ENCODE results near the gene ISOC2. TPM values are rescaled to one million over a fixed set of nuclear protein-coding genes. Genes with fewer than 3 reads are reported as not detected.
A peak's percentile ranks its signal among the peaks of the same experiment; 100 is the strongest.

ISOC2 gene
- total and polyA plus RNA-seq, 9 of the 15 experiments (the other 6 are each of a cell fraction or from before 2014, with no cell fraction given), result 1.2 to 229 (median 58.3) TPM

GRCh38 chr19:55494172-55494761 lies 32.8 kb upstream of the ISOC2 start (continued):
- TF ChIP-seq ZBTB26 (CRISPR knock-in tag; IDR thresholded peaks at IDR 0.05) (no peak), HSF4 (CRISPR knock-in tag; IDR thresholded peaks at IDR 0.05; ENCODE audit: borderline replicate concordance) (no peak), ZNF780A (CRISPR knock-in tag; IDR thresholded peaks at IDR 0.05) (no peak), KDM4B (IDR thresholded peaks at IDR 0.05; ENCODE audit: borderline replicate concordance in 2 of 2, low read depth in 1 of 2) (no peak), ZNF589 (CRISPR knock-in tag; IDR thresholded peaks at IDR 0.05; ENCODE audit: low read depth) (no peak), KDM2B (CRISPR knock-in tag; IDR thresholded peaks at IDR 0.05) (no peak), PHF8 (IDR thresholded peaks at IDR 0.05; ENCODE audit: borderline replicate concordance, low read length) (peak; percentile 32; the same call in 1 of the 2 replicates), CUX1 (CRISPR knock-in tag; IDR thresholded peaks at IDR 0.05) (no peak), ZNF280B (CRISPR knock-in tag; IDR thresholded peaks at IDR 0.05) (no peak), ZKSCAN1 (IDR thresholded peaks at IDR 0.05; ENCODE audit: low read depth, low read length) (no peak), ZSCAN32 (CRISPR knock-in tag; IDR thresholded peaks at IDR 0.05) (no peak), E2F3 (CRISPR knock-in tag; IDR thresholded peaks at IDR 0.05) (no peak), ZNF239 (CRISPR knock-in tag; IDR thresholded peaks at IDR 0.05) (no peak), EZH2 (IDR thresholded peaks at IDR 0.05; ENCODE audit: borderline replicate concordance, low read depth, low read length) (no peak), RFX7 (CRISPR knock-in tag; IDR thresholded peaks at IDR 0.05) (no peak), ARID4B (CRISPR knock-in tag; IDR thresholded peaks at IDR 0.05) (no peak)
